CD4-positive, alpha-beta T cell treated with Interleukin-4 for 1 hour (primary cell): Measurements from ENCODE around the gene KCNA4.
"Not testable (repeated sequence)": the region's sequence is repeated elsewhere in the genome, so short reads cannot be mapped to it uniquely, and the experiment has no call there.

ENCODE experiments used
- DNase-seq, 2 donors: peaks; one replicate each; pipeline ENCODE4 v3.0.0-alpha.2; 2020 to 2022

The KCNA4 gene

GRCh38 chr11:30016588-30017363 lies at the start of gene KCNA4:
Gene KCNA4, minus strand, starts transcription at chr11:30017030. Its CDS starts 4,352 bp downstream, at chr11:30012678.
- DNase-seq, result no peak

- no peak for DNase-seq
Measured at GRCh38 chr11:30062103-30062502, 45.3 kb upstream of the KCNA4 start.

DNA sequence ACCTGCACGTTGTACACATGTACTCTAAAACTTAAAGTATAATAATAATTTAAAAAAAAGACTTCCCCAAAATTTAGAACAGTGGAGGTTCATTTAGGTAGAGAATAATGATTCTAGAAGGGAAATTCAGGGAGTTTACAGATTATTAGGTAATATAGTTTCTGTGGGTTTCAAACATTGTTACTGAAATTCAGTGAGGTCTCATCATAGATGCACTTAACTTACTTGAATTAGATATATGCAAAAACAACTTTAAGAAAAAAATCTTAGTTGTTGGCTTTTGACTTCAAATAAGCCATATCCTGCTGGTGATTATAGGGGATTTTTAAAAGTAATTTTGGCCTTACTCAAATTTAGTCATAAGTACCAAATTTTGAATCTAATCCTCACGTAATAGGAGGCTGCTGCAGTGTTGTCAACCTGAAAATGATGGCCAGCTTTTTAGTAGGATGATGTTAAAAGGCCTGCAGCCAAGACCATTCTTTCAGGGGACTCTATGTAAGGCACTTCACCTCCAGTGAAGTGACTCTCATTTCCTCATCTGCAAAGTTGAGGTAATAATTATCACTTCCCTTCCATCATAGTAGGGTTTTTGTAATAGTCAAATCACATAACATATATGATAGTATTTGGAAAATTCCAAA lies 42.5 kb upstream of the KCNA4 start:
- DNase-seq, result no peak

- DNase-seq, result no peak
Measured at GRCh38 chr11:30049214-30049613, 32.4 kb upstream of the KCNA4 start.

DNA sequence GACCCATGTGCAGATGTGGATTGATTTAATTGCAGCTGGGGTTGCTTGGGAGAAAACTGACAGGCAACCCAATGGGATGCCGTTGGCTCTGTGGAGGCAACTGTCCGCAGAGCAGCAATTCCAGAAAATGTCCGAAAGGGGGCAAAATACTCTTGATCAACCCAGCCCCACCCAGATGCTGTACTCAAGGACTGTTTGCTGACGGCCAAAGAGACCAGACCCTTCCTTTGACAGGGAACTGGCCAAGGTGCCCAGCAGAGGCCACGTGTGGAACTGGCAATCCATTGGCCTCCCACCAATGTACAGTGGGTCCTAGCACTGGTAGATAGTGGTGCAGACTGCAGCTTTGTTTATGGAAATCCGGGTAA lies 29.7 kb upstream of the KCNA4 start:
- DNase-seq, result no peak

- DNase-seq, result no peak
Measured at GRCh38 chr11:30045921-30046577, 29.2 kb upstream of the KCNA4 start.

DNA sequence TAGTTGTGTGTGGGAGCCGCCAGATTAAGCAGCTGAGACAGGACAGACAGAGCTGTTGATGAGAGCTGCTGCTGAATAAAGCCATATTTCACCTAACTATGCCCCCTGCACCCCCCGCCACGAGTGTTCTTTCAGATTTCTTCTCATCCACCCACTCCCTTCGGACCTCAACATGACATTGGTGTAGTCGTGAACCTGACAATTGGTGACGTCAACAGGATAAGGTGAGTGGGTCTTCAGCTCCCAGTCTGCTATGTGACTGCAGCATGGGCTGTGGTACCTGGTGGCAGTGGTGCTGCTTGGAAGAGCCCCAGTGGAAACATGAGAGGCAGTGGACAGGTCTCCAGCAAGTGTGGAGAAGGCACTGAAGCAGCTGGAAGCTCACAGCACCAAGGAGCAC lies 28.3 kb upstream of the KCNA4 start:
- no peak for DNase-seq

GRCh38 chr11:30041171-30041570 lies 24.3 kb upstream of the KCNA4 start:
- DNase-seq, result no peak

DNA sequence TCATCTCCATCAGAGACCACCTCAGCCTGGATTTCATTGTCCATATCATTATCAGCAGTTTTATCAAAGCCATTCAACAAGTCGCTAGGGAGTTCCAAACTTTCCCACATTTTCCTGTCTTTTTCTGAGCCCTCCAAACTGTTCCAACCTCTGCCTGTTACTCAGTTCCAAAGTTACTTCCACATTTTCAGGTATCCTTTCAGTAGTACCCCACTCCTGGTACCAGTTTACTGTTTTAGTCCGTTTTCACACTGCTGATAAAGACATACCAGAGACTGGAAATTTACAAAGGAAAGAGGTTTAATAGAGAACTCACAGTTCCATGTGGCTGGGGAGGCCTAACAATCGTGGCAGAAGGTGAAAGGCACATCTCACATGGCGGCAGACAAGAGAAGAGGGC lies 17.9 kb upstream of the KCNA4 start:
- DNase-seq, result not testable (repeated sequence)

DNA sequence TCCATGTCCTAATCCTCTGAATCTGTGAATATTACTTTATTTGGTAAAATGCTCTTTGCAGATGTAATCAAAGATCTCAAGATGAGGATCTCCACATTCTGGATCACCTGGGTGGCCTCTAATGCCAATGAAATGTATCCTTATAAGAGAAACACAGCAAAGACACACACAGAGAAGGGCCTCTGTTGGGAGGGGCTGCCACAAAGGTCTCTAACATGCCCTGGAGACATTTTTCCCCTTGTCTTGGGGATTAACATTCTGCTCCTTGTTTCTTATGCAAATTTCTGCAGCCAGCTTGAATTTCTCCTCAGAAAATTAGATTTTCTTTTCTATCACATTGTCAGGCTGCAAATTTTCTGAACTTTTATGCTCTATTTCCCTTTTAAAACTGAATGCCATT lies 17.3 kb upstream of the KCNA4 start:
- not testable (repeated sequence) for DNase-seq

DNA sequence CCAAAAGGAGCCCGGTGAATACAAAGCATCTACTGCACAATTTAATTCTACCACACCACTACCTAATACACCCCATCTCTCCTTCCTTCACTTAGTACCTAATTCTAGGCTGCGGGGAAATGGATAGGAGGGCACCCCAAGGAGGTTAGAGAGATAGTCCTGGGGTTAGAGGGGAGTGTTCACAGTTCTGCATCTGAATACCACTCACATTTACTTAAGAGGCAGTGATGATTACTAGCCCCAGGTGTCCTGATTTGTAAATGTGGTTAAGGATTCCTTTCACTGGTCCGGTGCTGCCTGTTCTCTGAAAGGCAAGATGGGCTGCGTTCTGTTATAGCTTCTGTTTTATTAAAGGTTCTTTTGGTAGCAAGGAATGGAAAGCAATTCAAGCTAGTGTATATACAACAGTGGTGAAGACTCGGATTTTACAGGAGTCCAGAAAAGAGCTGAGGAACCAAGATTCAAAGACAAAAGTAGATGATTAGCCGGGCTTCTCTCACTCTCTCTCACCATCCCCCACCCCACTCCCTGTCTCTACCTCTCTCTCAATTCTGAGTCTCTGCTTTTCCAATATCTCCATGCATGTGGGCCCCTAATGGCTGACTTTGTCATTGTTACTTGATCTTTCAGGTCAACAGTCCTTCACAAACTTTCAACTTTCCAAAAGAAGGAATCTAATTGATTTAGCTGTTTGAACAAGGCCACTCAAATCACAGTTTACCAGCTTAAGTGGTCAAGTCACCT lies 8.7 kb upstream of the KCNA4 start:
- no peak for DNase-seq

DNA sequence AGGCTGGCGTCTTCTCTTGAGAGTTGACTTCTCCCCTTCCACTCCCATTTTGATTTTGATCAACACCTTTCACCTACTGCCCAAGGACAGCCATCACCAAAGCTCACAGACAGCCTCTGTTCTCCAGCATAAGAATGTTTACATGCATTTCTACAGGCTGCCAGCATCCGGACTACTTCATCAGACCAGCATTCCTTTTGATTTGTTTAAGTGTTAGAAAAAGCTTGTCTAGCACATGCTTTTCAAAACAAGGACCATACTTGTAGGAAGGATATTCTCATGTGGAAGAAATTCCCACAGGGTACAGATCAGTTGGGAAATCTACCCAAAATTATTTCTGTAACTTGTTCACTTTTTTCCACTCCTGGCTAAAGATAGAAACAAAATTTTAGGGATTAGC lies 6.2 kb upstream of the KCNA4 start:
- no peak for DNase-seq

DNA sequence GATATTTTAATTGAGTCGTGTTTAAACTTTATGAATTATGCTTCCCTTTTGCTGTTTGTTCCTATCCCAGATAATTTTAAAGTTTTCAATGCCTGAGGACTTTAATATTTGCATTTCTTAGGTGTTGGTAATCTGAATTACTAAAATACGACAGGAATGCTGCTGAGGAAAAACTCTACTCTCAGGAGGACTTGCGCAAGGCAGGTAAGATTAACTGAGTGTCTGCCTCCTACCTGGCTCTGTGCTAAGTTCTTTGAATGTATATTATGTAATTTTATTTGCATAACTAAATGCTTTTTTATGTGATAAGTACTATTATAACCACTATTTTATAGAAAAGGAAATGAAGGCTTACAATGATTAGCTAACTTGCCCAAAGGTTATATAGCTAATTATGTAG lies 2.7 kb upstream of the KCNA4 start:
- no peak for DNase-seq

DNA sequence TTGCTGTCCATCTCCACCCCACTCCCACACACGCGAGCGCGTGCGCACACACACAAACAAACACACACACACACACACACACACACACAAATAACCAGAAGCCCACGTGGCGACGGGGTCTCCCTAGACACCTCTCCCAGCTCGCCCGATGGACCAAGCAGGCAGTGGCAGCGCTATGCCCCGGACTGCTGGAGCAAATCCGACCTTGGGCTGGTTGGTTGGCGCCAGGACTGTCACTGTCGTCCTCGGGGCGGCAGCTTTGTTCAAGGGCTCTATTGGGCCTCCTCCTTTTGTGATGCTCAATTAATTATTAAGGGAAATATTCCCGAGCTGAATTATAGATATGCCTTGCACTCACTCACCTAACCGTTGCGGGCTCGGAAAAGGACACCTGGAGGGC lies 1.7 kb upstream of the KCNA4 start:
- no peak for DNase-seq

- DNase-seq, result no peak
Measured at GRCh38 chr11:30017445-30017895, 640 bp upstream of the KCNA4 start.

- no peak for DNase-seq
Measured at GRCh38 chr11:30015725-30016412, 961 bp downstream of the KCNA4 start.

GRCh38 chr11:30012346-30012745 lies 4.5 kb downstream of the KCNA4 start:
- DNase-seq, result no peak

GRCh38 chr11:30009060-30009459 lies 7.8 kb downstream of the KCNA4 start:
- DNase-seq, result no peak

DNA sequence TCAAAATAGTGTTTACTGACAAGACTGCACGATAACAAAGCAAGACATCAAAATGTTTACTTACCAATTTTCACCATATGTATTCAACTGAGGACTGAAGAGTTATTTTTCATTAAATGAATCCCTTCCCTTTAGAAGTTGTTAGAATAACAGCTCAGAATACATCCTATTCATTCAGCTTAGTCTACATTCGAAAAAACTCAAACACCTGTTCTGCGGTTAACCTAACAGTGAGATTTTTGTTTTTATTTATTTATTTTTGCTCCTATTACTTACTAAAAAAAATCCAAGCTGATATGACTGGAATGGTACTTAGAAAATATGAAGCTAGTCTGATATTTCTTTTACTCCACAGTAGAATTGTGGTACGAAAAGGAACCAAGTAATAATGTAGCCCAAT lies 10.0 kb downstream of the KCNA4 start:
- no peak for DNase-seq

DNA sequence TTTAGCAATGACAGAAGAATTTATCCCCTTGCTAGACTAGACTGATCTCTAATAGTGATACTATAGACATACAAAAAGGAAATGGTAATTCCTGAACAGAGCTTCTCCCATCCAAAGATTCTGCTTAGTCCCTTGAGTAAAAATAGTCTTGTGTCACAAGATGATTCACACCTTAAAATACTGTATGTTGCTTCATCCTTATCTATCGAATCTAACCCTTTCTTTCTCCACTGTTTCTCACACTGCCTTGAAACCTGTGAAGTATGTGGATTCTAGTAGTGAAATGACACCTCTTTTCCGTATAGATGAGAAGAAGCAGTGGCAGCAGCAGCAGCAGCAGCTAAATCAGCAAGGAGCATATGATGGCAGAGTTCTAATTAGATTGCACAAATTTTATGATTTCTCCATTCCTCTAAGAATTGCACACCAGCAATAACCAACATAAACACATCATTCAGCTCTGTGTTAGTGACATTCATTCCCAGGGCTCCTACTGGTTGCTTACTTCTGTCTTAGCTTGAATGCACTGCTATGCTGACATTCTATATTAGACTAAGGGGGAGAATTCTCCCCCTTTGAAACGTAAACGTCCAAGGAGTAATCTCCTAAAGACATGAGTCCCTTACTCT lies 14.6 kb downstream of the KCNA4 start:
- no peak for DNase-seq

DNA sequence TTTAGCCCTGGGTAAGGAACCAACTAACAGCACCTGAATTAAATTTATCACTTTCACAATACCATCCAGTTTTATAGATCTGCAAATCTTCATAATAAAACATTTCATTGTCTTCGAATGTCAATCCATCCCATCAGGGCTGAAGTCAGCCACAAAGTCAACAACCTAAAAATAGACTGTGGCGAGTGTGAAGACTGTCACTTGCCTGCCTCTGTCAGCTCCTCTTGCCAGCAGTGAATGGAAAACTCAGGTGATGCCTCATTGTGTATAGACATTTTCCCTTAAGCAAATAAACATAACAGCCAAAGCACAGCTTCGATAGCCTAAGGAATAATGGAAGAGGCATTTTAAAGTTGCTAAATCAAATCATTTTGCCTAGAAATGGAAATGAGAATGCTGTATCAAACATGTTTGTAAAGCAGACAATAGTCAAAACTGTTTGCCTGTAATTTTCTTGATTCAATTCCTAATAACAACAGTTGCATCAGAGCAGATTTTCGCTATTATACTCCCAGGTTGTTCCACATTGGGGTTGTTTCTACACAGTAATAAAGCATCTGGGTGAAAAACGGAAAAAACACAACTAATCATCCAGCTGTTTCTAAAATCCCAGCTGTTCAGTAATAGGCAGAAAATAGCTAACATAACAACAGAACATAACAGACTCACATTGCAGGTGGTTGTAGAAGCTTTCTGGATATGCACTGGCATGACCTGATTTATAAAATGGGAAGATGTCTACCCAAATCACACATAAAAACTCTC lies 15.7 kb downstream of the KCNA4 start:
- DNase-seq, result no peak
